HT1080 (cell line): Measurements from ENCODE around the gene HS6ST2. TPM values are rescaled to one million over a fixed set of nuclear protein-coding genes. Genes with fewer than 3 reads are reported as not detected.
"Not testable (repeated sequence)": the region's sequence is repeated elsewhere in the genome, so short reads cannot be mapped to it uniquely, and the experiment has no call there.

Source experiments
- DNase-seq: peaks from one replicate; pipeline ENCODE4 v3.0.0-alpha.2; 2015; ENCODE audit warnings: low read depth
- total RNA-seq: library from RNA; depleted of rRNA; stranded (reverse); fragments of >200 nt; shearing (Covaris generic); gene quantifications from 2 replicates; pipeline ENCODE4 v1.2.3, GENCODE V29; 2014

Gene HS6ST2
- total RNA-seq, 1 experiment from 2014 or later, result 0.71 TPM

GRCh38 chrX:132945055-132945599 is 13.3 kb downstream of the HS6ST2 start:
- DNase-seq, result not testable (repeated sequence)

- DNase-seq, result peak; percentile 20
Observed at GRCh38 chrX:132940727-132941327, 17.6 kb downstream of the HS6ST2 start.

GRCh38 chrX:132933170-132933569 is 25.3 kb downstream of the HS6ST2 start:
- DNase-seq, result no peak

- no peak for DNase-seq
Observed at GRCh38 chrX:132924426-132924825, 34.0 kb downstream of the HS6ST2 start.

DNA sequence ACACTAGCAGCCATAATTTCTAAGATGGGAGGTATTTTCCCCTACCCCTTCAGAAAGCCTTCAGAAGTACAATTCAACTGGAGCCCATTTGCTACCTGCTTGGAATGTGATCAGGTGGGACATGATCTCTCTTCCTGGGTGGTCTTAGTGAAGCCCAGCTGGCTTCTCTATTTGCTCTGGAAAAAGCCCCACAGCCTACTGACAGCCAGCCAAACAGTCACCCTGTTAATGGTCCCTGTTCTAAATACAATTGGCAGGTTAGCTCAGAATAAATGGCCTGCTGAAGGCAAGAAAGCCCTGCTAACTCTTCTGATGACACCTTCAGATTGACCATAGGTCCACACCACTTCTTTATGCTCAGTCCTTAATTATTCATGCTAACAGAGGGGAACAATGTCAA is 39.9 kb downstream of the HS6ST2 start:
- DNase-seq, result no peak

DNA sequence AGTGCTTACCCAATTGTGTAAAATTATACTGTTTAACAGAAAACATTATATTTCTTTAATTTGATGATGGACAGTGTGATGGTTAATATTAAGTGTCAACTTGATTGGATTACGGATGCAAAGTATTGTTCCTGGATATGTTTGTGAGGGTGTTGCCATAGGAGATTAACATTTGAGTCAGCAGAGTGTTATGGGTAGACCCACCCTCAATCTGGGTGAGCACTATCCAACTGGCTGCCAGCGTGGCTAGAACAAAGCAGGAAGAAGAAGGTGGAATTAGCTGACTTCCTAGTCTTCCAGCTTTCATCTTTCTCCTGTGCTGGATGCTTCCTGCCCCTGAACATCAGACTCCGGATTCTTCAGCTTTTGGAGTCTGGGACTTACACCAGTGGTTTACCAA is 42.1 kb downstream of the HS6ST2 start:
- DNase-seq, result no peak

DNA sequence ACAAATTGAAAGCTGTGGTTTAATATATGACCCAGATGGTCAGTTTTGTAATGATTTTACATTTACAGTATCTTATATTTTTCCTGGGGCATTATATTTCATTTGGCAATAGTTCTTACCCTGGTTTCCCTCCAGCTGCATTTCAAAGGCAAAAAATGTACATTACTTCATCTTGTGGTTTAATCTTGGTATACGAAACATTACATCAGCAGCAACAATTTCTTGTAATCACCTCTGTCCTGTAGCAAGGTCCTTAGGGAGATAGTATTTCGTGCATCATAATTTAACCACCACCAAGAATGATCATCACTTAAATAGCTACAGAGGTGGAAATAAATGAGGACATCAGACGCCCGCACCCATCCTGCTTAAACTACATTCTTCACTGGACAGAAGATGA is 48.8 kb downstream of the HS6ST2 start:
- peak; percentile 63 for DNase-seq

- DNase-seq, result no peak
Observed at GRCh38 chrX:132908891-132909290, 49.5 kb downstream of the HS6ST2 start.

- peak; percentile 4 for DNase-seq
Observed at GRCh38 chrX:132900633-132901293, 57.7 kb downstream of the HS6ST2 start.

DNA sequence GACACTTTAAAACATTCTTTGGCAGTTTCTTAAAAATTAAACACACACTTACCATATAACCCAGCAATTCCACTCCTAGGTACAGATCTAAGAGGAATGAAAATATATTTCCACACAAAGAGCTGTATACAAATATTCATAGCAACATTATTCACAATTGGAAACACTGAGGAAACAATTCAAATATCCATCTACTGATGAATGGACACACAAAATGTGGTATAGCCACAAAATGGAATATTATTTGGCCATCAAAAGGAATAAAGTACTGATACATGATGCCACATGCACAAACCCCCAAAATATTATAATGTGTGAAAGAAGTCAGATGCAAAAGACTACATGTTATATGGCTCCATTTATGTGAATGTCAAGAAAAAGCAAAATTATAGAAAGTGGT is 70.9 kb downstream of the HS6ST2 start:
- no peak for DNase-seq

GRCh38 chrX:132883358-132883915 is 75.0 kb downstream of the HS6ST2 start:
- DNase-seq, result no peak

DNA sequence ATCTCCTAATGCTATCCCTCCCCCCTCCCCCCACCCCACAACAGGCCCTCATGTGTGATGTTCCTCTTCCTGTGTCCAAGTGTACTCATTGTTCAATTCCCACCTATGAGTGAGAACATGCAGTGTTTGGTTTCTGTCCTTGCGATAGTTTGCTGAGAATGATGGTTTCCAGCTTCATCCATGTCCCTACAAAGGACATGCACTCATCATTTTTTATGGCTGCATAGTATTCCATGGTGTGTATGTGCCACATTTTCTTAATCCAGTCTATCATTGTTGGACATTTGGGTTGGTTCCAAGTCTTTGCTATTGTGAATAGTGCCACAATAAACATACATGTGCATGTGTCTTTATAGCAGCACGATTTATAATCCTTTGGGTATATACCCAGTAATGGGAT is 77.7 kb downstream of the HS6ST2 start:
- DNase-seq, result not testable (repeated sequence)

DNA sequence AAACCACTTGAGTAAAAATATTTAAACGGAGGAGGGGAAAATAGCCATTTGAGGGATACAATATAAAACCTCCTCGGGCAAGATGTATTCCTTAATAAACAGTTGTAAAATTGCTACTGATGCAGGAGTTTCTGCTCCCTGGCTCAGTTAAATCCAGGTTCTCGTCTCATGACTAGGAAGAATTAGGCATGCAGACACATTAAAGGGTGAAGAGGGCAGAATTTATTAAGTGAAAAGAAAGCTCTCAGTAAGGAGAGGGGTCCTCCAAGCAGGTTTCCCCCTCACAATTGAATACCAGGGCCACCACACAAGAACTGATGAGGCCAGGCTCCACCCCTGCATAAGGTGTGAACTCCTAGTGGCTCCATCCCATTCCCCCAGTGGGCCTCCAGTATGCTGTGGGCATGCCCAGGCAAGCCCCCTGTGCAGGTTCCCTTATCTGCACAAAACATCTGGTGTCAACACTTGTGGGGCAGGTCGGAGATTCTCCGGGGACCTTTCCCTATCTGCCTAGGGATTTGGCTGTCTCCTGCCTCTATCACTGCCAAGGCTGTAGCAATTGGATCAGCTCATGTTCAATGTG is 80.4 kb downstream of the HS6ST2 start:
- no peak for DNase-seq

GRCh38 chrX:132876523-132877338 is 81.7 kb downstream of the HS6ST2 start:
- DNase-seq, result no peak

- no peak for DNase-seq
Observed at GRCh38 chrX:132875650-132876522, 82.5 kb downstream of the HS6ST2 start.

GRCh38 chrX:132862562-132862961 is 95.9 kb downstream of the HS6ST2 start:
- no peak for DNase-seq

- no peak for DNase-seq
Observed at GRCh38 chrX:132861076-132861475, 97.4 kb downstream of the HS6ST2 start.

DNA sequence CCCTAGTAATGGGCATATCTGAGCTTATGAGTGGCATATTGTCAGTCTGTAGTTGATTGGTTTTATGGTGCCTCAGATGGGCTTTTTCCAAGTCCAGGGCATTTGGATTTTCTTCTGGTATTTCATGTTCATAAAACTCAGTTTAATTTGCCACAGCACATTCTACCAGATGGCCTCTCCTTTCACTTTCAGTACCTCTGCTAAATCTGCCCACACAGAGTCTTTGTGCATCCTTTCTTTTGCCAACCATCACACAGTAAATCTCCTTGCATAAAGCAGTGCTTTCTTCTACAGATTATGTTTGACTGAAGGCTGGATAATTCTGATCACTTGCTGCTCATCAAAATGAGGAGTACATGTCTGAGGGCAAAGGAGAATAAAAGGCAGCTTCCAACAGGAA is 98.2 kb downstream of the HS6ST2 start:
- no peak for DNase-seq

DNA sequence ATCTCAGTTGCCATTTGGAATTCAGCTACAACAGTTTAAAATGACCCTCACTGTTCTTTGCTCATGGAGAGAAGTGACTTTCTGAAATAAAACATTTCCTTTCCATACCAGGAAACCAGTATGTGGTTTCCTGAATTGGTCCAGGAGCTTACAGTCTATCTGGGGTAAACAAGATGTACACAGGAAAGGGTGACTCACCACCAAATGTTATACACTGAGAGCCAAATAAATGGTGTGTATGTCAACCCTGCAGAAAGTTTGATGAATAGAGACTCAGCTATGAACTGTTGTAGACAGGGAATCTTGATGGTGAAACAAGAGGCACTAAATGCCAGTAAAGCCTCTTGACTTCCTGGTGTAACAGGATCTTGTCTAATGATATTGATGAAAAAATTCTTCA is 100.4 kb downstream of the HS6ST2 start:
- DNase-seq, result peak; percentile 60

GRCh38 chrX:132855780-132856341 is 102.6 kb downstream of the HS6ST2 start:
- no peak for DNase-seq
